GM19463 (cell line): ENCODE measurements around the gene SOCS6.
A peak's percentile ranks its signal among the peaks of the same experiment; 100 is the strongest.

Source experiments
- ATAC-seq: cut with Tn5 transposase; IDR thresholded peaks from one replicate; pipeline ENCODE4 v1.9.1; 2021; ENCODE audit warnings: mild to moderate bottlenecking, moderate library complexity; ENCODE audit not compliant: unreplicated experiment

Gene SOCS6

GRCh38 chr18:70288171-70288850 lies 534 bp upstream of the SOCS6 start:
- ATAC-seq, result peak; percentile 20

GRCh38 chr18:70289351-70290312 lies 787 bp downstream of the SOCS6 start:
- ATAC-seq, result peak; percentile 46

- ATAC-seq, result no peak
Measured at GRCh38 chr18:70290482-70291294, 1.8 kb downstream of the SOCS6 start.

GRCh38 chr18:70291295-70291574 lies 2.4 kb downstream of the SOCS6 start:
- no peak for ATAC-seq

- ATAC-seq, result no peak
Measured at GRCh38 chr18:70292628-70293027, 3.8 kb downstream of the SOCS6 start.

- ATAC-seq, result no peak
Measured at GRCh38 chr18:70293166-70293565, 4.3 kb downstream of the SOCS6 start.

- ATAC-seq, result no peak
Measured at GRCh38 chr18:70294471-70295191, 5.8 kb downstream of the SOCS6 start.

- no peak for ATAC-seq
Measured at GRCh38 chr18:70295192-70296188, 6.6 kb downstream of the SOCS6 start.

GRCh38 chr18:70296289-70296688 lies 7.4 kb downstream of the SOCS6 start:
- no peak for ATAC-seq

- no peak for ATAC-seq
Measured at GRCh38 chr18:70296781-70297180, 7.9 kb downstream of the SOCS6 start.

GRCh38 chr18:70299393-70299792 lies 10.5 kb downstream of the SOCS6 start:
- no peak for ATAC-seq

- no peak for ATAC-seq
Measured at GRCh38 chr18:70301667-70302066, 12.8 kb downstream of the SOCS6 start.

GRCh38 chr18:70308555-70309294 lies 19.9 kb downstream of the SOCS6 start:
- no peak for ATAC-seq

GRCh38 chr18:70310560-70311320 lies 21.9 kb downstream of the SOCS6 start:
- ATAC-seq, result no peak

- no peak for ATAC-seq
Measured at GRCh38 chr18:70311726-70312125, 22.9 kb downstream of the SOCS6 start.

GRCh38 chr18:70313640-70314039 lies 24.8 kb downstream of the SOCS6 start:
- ATAC-seq, result no peak

GRCh38 chr18:70314151-70314782 lies 25.4 kb downstream of the SOCS6 start:
- ATAC-seq, result no peak

GRCh38 chr18:70319187-70319586 lies 30.3 kb downstream of the SOCS6 start:
- ATAC-seq, result no peak
